Measurements from ENCODE around the gene RASAL1. TPM values are rescaled to one million over a fixed set of nuclear protein-coding genes. Genes with fewer than 3 reads are reported as not detected.

Gene RASAL1
- total and polyA plus RNA-seq, 2 donors (not counting 1 experiment from before 2014, with no cell fraction given), result not detected

DNA sequence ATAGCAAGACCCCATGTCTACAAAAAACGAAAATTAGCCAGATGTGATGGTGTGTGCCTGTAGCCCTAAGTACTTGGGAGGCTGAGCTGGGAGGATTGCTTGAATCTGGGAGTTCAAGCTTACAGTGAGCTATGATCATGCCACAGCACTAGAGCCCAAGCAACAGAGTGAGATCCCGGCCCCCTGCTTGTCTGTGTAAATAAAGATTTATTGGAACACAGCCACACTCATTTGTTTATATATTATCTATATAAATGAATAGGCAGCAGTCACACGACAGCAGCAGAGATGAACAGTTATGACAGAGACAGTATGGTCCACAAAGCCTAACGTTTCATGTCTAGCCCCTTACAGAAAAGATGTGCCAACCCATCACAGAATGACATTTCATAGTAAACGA is 34.9 kb upstream of the RASAL1 start:
- Histone ChIP-seq H3K4me1 (ENCODE audit: control insufficient read depth, extremely low read depth, insufficient read depth, low read length) (no peaks in the 10 kb centered on the region), H2AFZ (ENCODE audit: low read length) (no peak overlapping the region), H3K9me3 (ENCODE audit: control insufficient read depth, insufficient read depth, low read depth, low read length) (no peaks in the 10 kb centered on the region), H3K36me3 (ENCODE audit: control insufficient read depth, insufficient read depth, low read length) (peaks cover 19% of the 10 kb centered on the region), H3K4me2 (ENCODE audit: extremely low read depth, insufficient read depth, low read length) (no peak overlapping the region), H3K9ac (ENCODE audit: insufficient read depth, low read length) (no peak overlapping the region), H3K79me2 (ENCODE audit: control insufficient read depth, insufficient read depth, low read length) (no peaks in the 10 kb centered on the region), H3K27me3 (ENCODE audit: control insufficient read depth, insufficient read depth, low read length) (no peaks in the 10 kb centered on the region), H3K4me3 (replicated peaks in 1 of 4; ENCODE audit: control extremely low read depth in 1 of 4, insufficient read depth in 1 of 4, low read depth in 3 of 4, low read length in 4 of 4) (no peak overlapping the region), H3K27ac (ENCODE audit: insufficient read depth, low read length) (no peak overlapping the region), H4K20me1 (ENCODE audit: control insufficient read depth, extremely low read depth, insufficient read depth, low read length) (no peaks in the 10 kb centered on the region)
- no peak for TF ChIP-seq EZH2 (IDR thresholded peaks at IDR 0.05; ENCODE audit: low read length, missing control alignments)
- no peak for TF ChIP-seq CTCF (conservative IDR thresholded peaks at IDR 0.05 in 1 of 2, IDR thresholded peaks at IDR 0.05 in 1 of 2; ENCODE audit: low read depth in 1 of 2, low read length in 2 of 2)
- no peak for DNase-seq (ENCODE audit: low read depth in 2 of 2)

DNA sequence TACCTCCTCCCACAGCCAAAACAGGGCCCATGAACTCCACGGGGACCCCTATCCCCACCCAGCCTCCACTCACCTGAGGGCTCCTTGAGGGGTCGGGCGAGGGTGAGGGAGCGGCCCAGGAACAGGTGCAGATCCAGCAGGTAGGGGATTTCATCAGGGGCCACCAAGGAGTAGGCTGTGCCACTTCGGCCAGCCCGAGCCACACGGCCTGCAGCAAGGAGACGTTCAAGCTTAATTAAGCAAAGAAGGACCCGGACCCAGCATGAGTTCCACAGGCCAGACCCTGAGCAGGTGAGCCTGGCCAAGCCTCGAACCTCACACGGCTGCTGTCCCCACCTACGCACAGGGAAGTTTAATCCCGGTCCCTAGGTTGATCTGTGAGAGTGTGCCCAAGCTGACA is 34.1 kb upstream of the RASAL1 start:
- H3K4me3 ChIP-seq (replicated peaks in 1 of 4; ENCODE audit: control extremely low read depth in 1 of 4, insufficient read depth in 1 of 4, low read depth in 3 of 4, low read length in 4 of 4), result no peak overlapping the region
- no peaks in the 10 kb centered on the region for H3K27me3 ChIP-seq (ENCODE audit: control insufficient read depth, insufficient read depth, low read length)
- no peaks in the 10 kb centered on the region for H3K4me1 ChIP-seq (ENCODE audit: control insufficient read depth, extremely low read depth, insufficient read depth, low read length)
- H3K9ac ChIP-seq (ENCODE audit: insufficient read depth, low read length), result no peak overlapping the region
- H3K79me2 ChIP-seq (ENCODE audit: control insufficient read depth, insufficient read depth, low read length), result no peaks in the 10 kb centered on the region
- TF ChIP-seq EZH2 (IDR thresholded peaks at IDR 0.05; ENCODE audit: low read length, missing control alignments) (no peak), CTCF (conservative IDR thresholded peaks at IDR 0.05 in 1 of 2, IDR thresholded peaks at IDR 0.05 in 1 of 2; ENCODE audit: low read depth in 1 of 2, low read length in 2 of 2) (no peak)
- H3K4me2 ChIP-seq (ENCODE audit: extremely low read depth, insufficient read depth, low read length), result no peak overlapping the region
- no peak for DNase-seq (ENCODE audit: low read depth in 2 of 2)
- H3K9me3 ChIP-seq (ENCODE audit: control insufficient read depth, insufficient read depth, low read depth, low read length), result no peaks in the 10 kb centered on the region
- peaks cover 25% of the 10 kb centered on the region for H3K36me3 ChIP-seq (ENCODE audit: control insufficient read depth, insufficient read depth, low read length)
- no peak overlapping the region for H2AFZ ChIP-seq (ENCODE audit: low read length)
- no peaks in the 10 kb centered on the region for H4K20me1 ChIP-seq (ENCODE audit: control insufficient read depth, extremely low read depth, insufficient read depth, low read length)
- no peak overlapping the region for H3K27ac ChIP-seq (ENCODE audit: insufficient read depth, low read length)

- no peaks in the 10 kb centered on the region for H3K27me3 ChIP-seq (ENCODE audit: control insufficient read depth, insufficient read depth, low read length)
- H3K79me2 ChIP-seq (ENCODE audit: control insufficient read depth, insufficient read depth, low read length), result no peaks in the 10 kb centered on the region
- no peak overlapping the region for H3K9ac ChIP-seq (ENCODE audit: insufficient read depth, low read length)
- DNase-seq (ENCODE audit: low read depth in 2 of 2), result no peak
- H3K4me3 ChIP-seq (replicated peaks in 1 of 4; ENCODE audit: control extremely low read depth in 1 of 4, insufficient read depth in 1 of 4, low read depth in 3 of 4, low read length in 4 of 4), result no peak overlapping the region
- H3K4me1 ChIP-seq (ENCODE audit: control insufficient read depth, extremely low read depth, insufficient read depth, low read length), result no peaks in the 10 kb centered on the region
- H3K27ac ChIP-seq (ENCODE audit: insufficient read depth, low read length), result no peak overlapping the region
- peaks cover 25% of the 10 kb centered on the region for H3K36me3 ChIP-seq (ENCODE audit: control insufficient read depth, insufficient read depth, low read length)
- no peak overlapping the region for H3K4me2 ChIP-seq (ENCODE audit: extremely low read depth, insufficient read depth, low read length)
- TF ChIP-seq CTCF (conservative IDR thresholded peaks at IDR 0.05 in 1 of 2, IDR thresholded peaks at IDR 0.05 in 1 of 2; ENCODE audit: low read depth in 1 of 2, low read length in 2 of 2) (no peak), EZH2 (IDR thresholded peaks at IDR 0.05; ENCODE audit: low read length, missing control alignments) (no peak)
- no peak overlapping the region for H2AFZ ChIP-seq (ENCODE audit: low read length)
- no peaks in the 10 kb centered on the region for H4K20me1 ChIP-seq (ENCODE audit: control insufficient read depth, extremely low read depth, insufficient read depth, low read length)
- no peaks in the 10 kb centered on the region for H3K9me3 ChIP-seq (ENCODE audit: control insufficient read depth, insufficient read depth, low read depth, low read length)
Observed at GRCh38 chr12:113167868-113168267, 32.3 kb upstream of the RASAL1 start.

Data from fibroblast of lung (primary cell).